ENCODE data around the gene ZNF197. TPM values are rescaled to one million over a fixed set of nuclear protein-coding genes. Genes with fewer than 3 reads are reported as not detected.
"Not testable (repeated sequence)": the region's sequence is repeated elsewhere in the genome, so short reads cannot be mapped to it uniquely, and the experiment has no call there.

The ZNF197 gene
- total RNA-seq (2021) (14.0 and 14.3 TPM in 2 replicates), Bru-seq, nascent RNA (percentile 79 among the genes with signal in this experiment), BruChase-seq, experiment 1, labeled RNA remaining after a 2-hour chase (percentile 80 among the genes with signal in this experiment), BruChase-seq, experiment 2, labeled RNA remaining after a 6-hour chase (percentile 73 among the genes with signal in this experiment)
- long read RNA-seq, partial matches to known transcripts, result 0 of 14 reads
- long read RNA-seq, other reads (novel, unspliced or antisense), result 11 of 14 reads

- Histone ChIP-seq H3K4me3 (ENCODE audit: low read depth, low read length, poor library complexity, severe bottlenecking) (peak within 1 kb of the TSS; percentile 71), H3K4me1 (ENCODE audit: insufficient read depth, low read length, poor library complexity, severe bottlenecking) (no peaks in the 10 kb centered on the region), H3K9me3 (ENCODE audit: low read depth, low read length, poor library complexity, severe bottlenecking) (no peaks in the 10 kb centered on the region), H3K27ac (ENCODE audit: low read depth, low read length, poor library complexity, severe bottlenecking) (peak within 1 kb of the TSS; percentile 65), H3K36me3 (ENCODE audit: insufficient read depth, low read length, poor library complexity, severe bottlenecking) (peaks cover 3% of the 10 kb centered on the region), H3K27me3 (replicated peaks; ENCODE audit: insufficient read depth, low read depth, low read length, poor library complexity) (no peaks in the 10 kb centered on the region)
- ChIA-PET POLR2A (ENCODE audit: low non-redundant PET) (interaction anchor here (0.7 kb wide), 2 partner anchors 213 to 1003 kb away, joined by 3 to 5 read pairs; partner anchors contain the start of gene ANO10), CTCF (no interaction called here)
- BruUV-seq (replicated peaks), result no TSS peak
- DNase-seq (ENCODE audit: low spot score), result peak; percentile 90
- intact Hi-C loops (cut with micrococcal nuclease; ENCODE audit: unreplicated experiment), result loop anchor here (1.0 kb wide), 1 partner anchor 23 kb away; the partner anchor contains the start of gene ZNF35
- TF ChIP-seq CTCF (conservative IDR thresholded peaks at IDR 0.05; ENCODE audit: low read depth, low read length) (no peak), EZH2 (IDR thresholded peaks at IDR 0.05; ENCODE audit: borderline replicate concordance, low read depth, low read length, poor library complexity, severe bottlenecking) (no peak)
Measured at GRCh38 chr3:44624749-44625480, at the start of gene ZNF197. Gene ZNF197, plus strand, starts transcription at chr3:44625036. Its CDS starts 4,119 bp downstream, at chr3:44629155.

GRCh38 chr3:44576613-44577012, 48.2 kb upstream of the ZNF197 start:
- Histone ChIP-seq H3K36me3 (ENCODE audit: insufficient read depth, low read length, poor library complexity, severe bottlenecking) (no peaks in the 10 kb centered on the region), H3K27ac (ENCODE audit: low read depth, low read length, poor library complexity, severe bottlenecking) (no peak overlapping the region), H3K9me3 (ENCODE audit: low read depth, low read length, poor library complexity, severe bottlenecking) (no peaks in the 10 kb centered on the region), H3K4me3 (ENCODE audit: low read depth, low read length, poor library complexity, severe bottlenecking) (no peak overlapping the region), H3K27me3 (replicated peaks; ENCODE audit: insufficient read depth, low read depth, low read length, poor library complexity) (no peaks in the 10 kb centered on the region), H3K4me1 (ENCODE audit: insufficient read depth, low read length, poor library complexity, severe bottlenecking) (no peaks in the 10 kb centered on the region)
- intact Hi-C loops (cut with micrococcal nuclease; ENCODE audit: unreplicated experiment), result no loop called here
- DNase-seq (ENCODE audit: low spot score), result no peak
- no TSS peak for BruUV-seq (replicated peaks)
- TF ChIP-seq EZH2 (IDR thresholded peaks at IDR 0.05; ENCODE audit: borderline replicate concordance, low read depth, low read length, poor library complexity, severe bottlenecking), result no peak
- no peak for TF ChIP-seq CTCF (conservative IDR thresholded peaks at IDR 0.05; ENCODE audit: low read depth, low read length)
- ChIA-PET CTCF (no interaction called here), POLR2A (ENCODE audit: low non-redundant PET) (no interaction called here)

- H3K36me3 ChIP-seq (ENCODE audit: insufficient read depth, low read length, poor library complexity, severe bottlenecking); H3K9me3 ChIP-seq (ENCODE audit: low read depth, low read length, poor library complexity, severe bottlenecking); intact Hi-C loops (cut with micrococcal nuclease; ENCODE audit: unreplicated experiment); DNase-seq (ENCODE audit: low spot score); H3K4me3 ChIP-seq (ENCODE audit: low read depth, low read length, poor library complexity, severe bottlenecking); H3K27ac ChIP-seq (ENCODE audit: low read depth, low read length, poor library complexity, severe bottlenecking); BruUV-seq (replicated peaks); H3K27me3 ChIP-seq (replicated peaks; ENCODE audit: insufficient read depth, low read depth, low read length, poor library complexity); POLR2A ChIA-PET (ENCODE audit: low non-redundant PET); CTCF ChIA-PET; H3K4me1 ChIP-seq (ENCODE audit: insufficient read depth, low read length, poor library complexity, severe bottlenecking): not testable (repeated sequence)
Measured at GRCh38 chr3:44577354-44577952, 47.4 kb upstream of the ZNF197 start.

- CTCF ChIA-PET; BruUV-seq (replicated peaks); H3K4me3 ChIP-seq (ENCODE audit: low read depth, low read length, poor library complexity, severe bottlenecking); intact Hi-C loops (cut with micrococcal nuclease; ENCODE audit: unreplicated experiment); H3K9me3 ChIP-seq (ENCODE audit: low read depth, low read length, poor library complexity, severe bottlenecking); H3K36me3 ChIP-seq (ENCODE audit: insufficient read depth, low read length, poor library complexity, severe bottlenecking); DNase-seq (ENCODE audit: low spot score); POLR2A ChIA-PET (ENCODE audit: low non-redundant PET); H3K27me3 ChIP-seq (replicated peaks; ENCODE audit: insufficient read depth, low read depth, low read length, poor library complexity); H3K4me1 ChIP-seq (ENCODE audit: insufficient read depth, low read length, poor library complexity, severe bottlenecking); H3K27ac ChIP-seq (ENCODE audit: low read depth, low read length, poor library complexity, severe bottlenecking): not testable (repeated sequence)
Measured at GRCh38 chr3:44578316-44578715, 46.5 kb upstream of the ZNF197 start.

- intact Hi-C loops (cut with micrococcal nuclease; ENCODE audit: unreplicated experiment); POLR2A ChIA-PET (ENCODE audit: low non-redundant PET): not testable (repeated sequence)
Measured at GRCh38 chr3:44578924-44579515, 45.8 kb upstream of the ZNF197 start.

More at GRCh38 chr3:44578924-44579515, 45.8 kb upstream of the ZNF197 start:
- H3K9me3 ChIP-seq (ENCODE audit: low read depth, low read length, poor library complexity, severe bottlenecking); DNase-seq (ENCODE audit: low spot score); H3K4me3 ChIP-seq (ENCODE audit: low read depth, low read length, poor library complexity, severe bottlenecking); H3K27ac ChIP-seq (ENCODE audit: low read depth, low read length, poor library complexity, severe bottlenecking); BruUV-seq (replicated peaks); H3K27me3 ChIP-seq (replicated peaks; ENCODE audit: insufficient read depth, low read depth, low read length, poor library complexity); H3K36me3 ChIP-seq (ENCODE audit: insufficient read depth, low read length, poor library complexity, severe bottlenecking); CTCF ChIA-PET; H3K4me1 ChIP-seq (ENCODE audit: insufficient read depth, low read length, poor library complexity, severe bottlenecking): not testable (repeated sequence)

Measured in A673 (cell line).